SH-SY5Y (cell line): ENCODE measurements around the gene ADAM12.

Source experiments
- GATA2 ChIP-seq: IDR thresholded peaks from 2 replicates; pipeline ENCODE4 v1.6.1; 2011; ENCODE audit warnings: mild to moderate bottlenecking, low read depth, low read length
- GATA3 ChIP-seq: IDR thresholded peaks from 2 replicates; pipeline ENCODE4 v1.6.1; 2011; ENCODE audit warnings: low read depth, mild to moderate bottlenecking, low read length, moderate library complexity

- no peak for TF ChIP-seq GATA3
- no peak for TF ChIP-seq GATA2
Measured at GRCh38 chr10:126302826-126303665, 85.2 kb downstream of the ADAM12 start.
